Activated CD8-positive, alpha-beta T cell treated with anti-CD3 and anti-CD28 coated beads for 36 hours (primary cell): ENCODE data around the gene CMIP. TPM values are rescaled to one million over a fixed set of nuclear protein-coding genes. Genes with fewer than 3 reads are reported as not detected.

Experiments used
- ATAC-seq: fragments of 200-7000 bp; cut with Tn5 transposase; one replicate; pipeline ENCODE4 v1.10.0; 2021; ENCODE audit warnings: mild to moderate bottlenecking, moderate library complexity
- CTCF ChIA-PET: fragments of 350-600 bp; sonication (Branson Sonifier 250); formaldehyde crosslinking; loops from one replicate; lab custom pipeline; 2021; ENCODE audit warnings: antibody characterized with exemption; lab: Charles Lee
- POLR2A ChIA-PET: fragments of 350-600 bp; sonication (Branson Sonifier 250); formaldehyde crosslinking; loops from one replicate; lab custom pipeline; 2021; ENCODE audit warnings: antibody characterized with exemption; lab: Charles Lee
- DNase-seq: peaks from one replicate; pipeline ENCODE4 v3.0.0-alpha.2; 2020
- H3K27ac Mint-ChIP-seq: one replicate; pipeline ENCODE4 v1.8.0; 2021; ENCODE audit warnings: mild to moderate bottlenecking, mixed read lengths
- H3K27me3 Mint-ChIP-seq: one replicate; pipeline ENCODE4 v1.8.0; 2021; ENCODE audit warnings: mixed read lengths
- H3K36me3 Mint-ChIP-seq: one replicate; pipeline ENCODE4 v1.8.0; 2021; ENCODE audit warnings: low read depth, mixed read lengths
- H3K4me1 Mint-ChIP-seq: one replicate; pipeline ENCODE4 v1.8.0; 2021; ENCODE audit warnings: low read depth, mixed read lengths
- H3K4me3 Mint-ChIP-seq: one replicate; pipeline ENCODE4 v1.8.0; 2021; ENCODE audit warnings: mild to moderate bottlenecking, moderate library complexity, mixed read lengths
- H3K9me3 Mint-ChIP-seq: one replicate; pipeline ENCODE4 v1.8.0; 2021; ENCODE audit warnings: mixed read lengths
- CTCF ChIP-seq: fragments of 200-600 bp; IDR thresholded peaks from one replicate; pipeline ENCODE4 v1.8.0; 2022; ENCODE audit warnings: antibody characterized with exemption, mild to moderate bottlenecking
- intact Hi-C: fragments of 100-400 bp; cut with micrococcal nuclease; formaldehyde crosslinking; loops from one replicate; pipeline ENCODE4 v1.10.0; 2022
- total RNA-seq, 2 experiments: library from RNA; stranded (reverse); gene quantifications; one replicate each; pipeline ENCODE4 v1.2.3, GENCODE V29; 2021

The CMIP gene
- total RNA-seq, 2 experiments from 2014 or later, result 37.6 to 38.5 TPM

- ChIA-PET CTCF (no interaction called here), POLR2A (no interaction called here)
- H3K27ac Mint-ChIP-seq, result peak overlapping the region; percentile 21
- intact Hi-C loops, result no loop called here
- no peak overlapping the region for H3K4me3 Mint-ChIP-seq
- no peaks in the 10 kb centered on the region for H3K27me3 Mint-ChIP-seq
- DNase-seq (no peak), ATAC-seq (no peak)
- H3K9me3 Mint-ChIP-seq, result no peaks in the 10 kb centered on the region
- peaks cover 14% of the 10 kb centered on the region for H3K36me3 Mint-ChIP-seq
- H3K4me1 Mint-ChIP-seq, result peaks cover 2% of the 10 kb centered on the region
- TF ChIP-seq CTCF, result no peak
Observed at GRCh38 chr16:81702506-81702905, 257.9 kb downstream of the CMIP start.

- H3K4me3 Mint-ChIP-seq, result no peak overlapping the region
- DNase-seq (peak; percentile 39), ATAC-seq (peak; percentile 69)
- H3K36me3 Mint-ChIP-seq, result peaks cover 15% of the 10 kb centered on the region
- H3K27me3 Mint-ChIP-seq, result no peaks in the 10 kb centered on the region
- no peaks in the 10 kb centered on the region for H3K9me3 Mint-ChIP-seq
- intact Hi-C loops, result no loop called here
- ChIA-PET POLR2A (no interaction called here), CTCF (no interaction called here)
- no peak for TF ChIP-seq CTCF
- peaks cover 2% of the 10 kb centered on the region for H3K4me1 Mint-ChIP-seq
- peak overlapping the region; percentile 54 for H3K27ac Mint-ChIP-seq
Observed at GRCh38 chr16:81703177-81704155, 258.9 kb downstream of the CMIP start.

- DNase-seq, result no peak
- ATAC-seq, result no peak
- TF ChIP-seq CTCF, result no peak
- no peak overlapping the region for H3K4me3 Mint-ChIP-seq
- ChIA-PET CTCF (interaction anchor here (1.0 to 1.1 kb wide), 3 partner anchors 8 to 25 kb away, joined by 3 to 4 read pairs (median 4); no protein-coding TSS in a partner anchor), POLR2A (no interaction called here)
- peaks cover 15% of the 10 kb centered on the region for H3K36me3 Mint-ChIP-seq
- H3K9me3 Mint-ChIP-seq, result no peaks in the 10 kb centered on the region
- peaks cover 2% of the 10 kb centered on the region for H3K4me1 Mint-ChIP-seq
- intact Hi-C loops, result no loop called here
- no peak overlapping the region for H3K27ac Mint-ChIP-seq
- H3K27me3 Mint-ChIP-seq, result no peaks in the 10 kb centered on the region
Observed at GRCh38 chr16:81705261-81705660, 260.7 kb downstream of the CMIP start.

GRCh38 chr16:81706327-81707295, 262.0 kb downstream of the CMIP start:
- no peak for TF ChIP-seq CTCF
- no peak for DNase-seq
- H3K36me3 Mint-ChIP-seq, result peaks cover 13% of the 10 kb centered on the region
- no peak overlapping the region for H3K27ac Mint-ChIP-seq
- H3K4me3 Mint-ChIP-seq, result no peak overlapping the region
- ATAC-seq, result no peak
- no peaks in the 10 kb centered on the region for H3K27me3 Mint-ChIP-seq
- ChIA-PET CTCF (interaction anchor here (1.2 kb wide), 1 partner anchor 9 kb away, joined by 3 read pairs; no protein-coding TSS in a partner anchor), POLR2A (no interaction called here)
- peaks cover 2% of the 10 kb centered on the region for H3K4me1 Mint-ChIP-seq
- no peaks in the 10 kb centered on the region for H3K9me3 Mint-ChIP-seq
- intact Hi-C loops, result no loop called here
